MCF 10A (cell line): Measurements from ENCODE around the gene PRSS16. TPM values are rescaled to one million over a fixed set of nuclear protein-coding genes. Genes with fewer than 3 reads are reported as not detected.

ENCODE experiments used
- BruUV-seq: library from RNA; stranded (reverse); fragments of 400-500 nt; replicated peaks from 2 replicates; lab custom pipeline; 2021; lab: Mats Ljungman, UMichigan
- CTCF ChIA-PET: fragments of 300-600 bp; sonication (Branson Sonifier 250); formaldehyde crosslinking; extraction: SDS; loops from one replicate; lab custom pipeline; 2021; ENCODE audit warnings: antibody characterized with exemption, inconsistent platforms; lab: Yijun Ruan, JAX
- POLR2A ChIA-PET: fragments of 300-600, 350-650 bp; sonication (Branson Sonifier 250); formaldehyde crosslinking; extraction: SDS; loops from one replicate; lab custom pipeline; 2020; ENCODE audit warnings: antibody characterized with exemption, inconsistent platforms; lab: Yijun Ruan, JAX
- DNase-seq: peaks from one replicate; pipeline ENCODE4 v3.0.0-alpha.2; 2018; ENCODE audit not compliant: unreplicated experiment
- H3K27ac Mint-ChIP-seq: one replicate; pipeline ENCODE4 v1.8.0; 2022; ENCODE audit warnings: mild to moderate bottlenecking, low read depth, mixed read lengths; ENCODE audit not compliant: unreplicated experiment
- H3K27me3 Mint-ChIP-seq: one replicate; pipeline ENCODE4 v1.8.0; 2022; ENCODE audit warnings: mixed read lengths; ENCODE audit not compliant: insufficient read depth, unreplicated experiment
- H3K36me3 Mint-ChIP-seq: one replicate; pipeline ENCODE4 v1.8.0; 2022; ENCODE audit warnings: mild to moderate bottlenecking, moderate library complexity, mixed read lengths; ENCODE audit not compliant: insufficient read depth, unreplicated experiment
- H3K4me1 Mint-ChIP-seq: one replicate; pipeline ENCODE4 v1.8.0; 2022; ENCODE audit warnings: mixed read lengths; ENCODE audit not compliant: insufficient read depth, unreplicated experiment
- H3K4me3 Mint-ChIP-seq: one replicate; pipeline ENCODE4 v1.8.0; 2022; ENCODE audit warnings: mild to moderate bottlenecking, moderate library complexity, mixed read lengths; ENCODE audit not compliant: unreplicated experiment
- H3K9me3 Mint-ChIP-seq: one replicate; pipeline ENCODE4 v1.8.0; 2022; ENCODE audit warnings: mixed read lengths; ENCODE audit not compliant: unreplicated experiment
- CTCF ChIP-seq: fragments of 200-600 bp; IDR thresholded peaks from one replicate; pipeline ENCODE4 v1.8.0; 2022; ENCODE audit warnings: antibody characterized with exemption, mild to moderate bottlenecking; ENCODE audit not compliant: unreplicated experiment
- intact Hi-C: fragments of 100-400 bp; cut with micrococcal nuclease; formaldehyde crosslinking; loops from 2 replicates; pipeline ENCODE4 v1.14.1; 2022
- total RNA-seq: library from RNA; stranded (reverse); gene quantifications from 2 replicates; pipeline ENCODE4 v1.2.3, GENCODE V29; 2022

The PRSS16 gene
- total RNA-seq, 1 experiment from 2014 or later: 22.8 TPM

DNA sequence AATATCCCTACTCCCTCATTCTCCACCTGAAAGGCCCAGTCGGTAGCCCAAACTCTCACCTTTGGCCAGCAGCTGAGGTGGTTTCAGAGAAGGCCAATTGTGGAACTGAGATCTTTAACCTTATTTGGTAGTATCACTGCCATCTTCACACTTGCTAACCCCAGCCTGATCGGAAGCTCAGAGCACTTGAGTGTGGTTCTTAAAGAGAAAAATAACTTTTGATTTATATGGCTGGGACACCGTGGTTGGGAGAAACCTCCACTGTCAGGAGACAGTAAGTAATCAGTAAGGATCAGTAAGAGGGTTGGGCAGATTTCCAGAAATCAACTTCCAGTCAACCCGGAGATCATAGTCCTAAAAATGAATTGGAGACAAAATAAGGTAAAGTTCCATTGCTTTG, 22.8 kb upstream of the PRSS16 start:
- CTCF ChIA-PET: no interaction called here
- BruUV-seq: no TSS peak
- Mint-ChIP-seq H3K4me3 (no peak overlapping the region), H3K4me1 (peaks cover 6% of the 10 kb centered on the region), H3K36me3 (no peaks in the 10 kb centered on the region), H3K9me3 (no peaks in the 10 kb centered on the region), H3K27me3 (no peaks in the 10 kb centered on the region), H3K27ac (no peak overlapping the region)
- DNase-seq: no peak
- intact Hi-C loops: no loop called here
- TF ChIP-seq CTCF: no peak
- POLR2A ChIA-PET: interaction anchor here (0.6 kb wide), 1 partner anchor 11 kb away, joined by 4 read pairs; no protein-coding TSS in a partner anchor

DNA sequence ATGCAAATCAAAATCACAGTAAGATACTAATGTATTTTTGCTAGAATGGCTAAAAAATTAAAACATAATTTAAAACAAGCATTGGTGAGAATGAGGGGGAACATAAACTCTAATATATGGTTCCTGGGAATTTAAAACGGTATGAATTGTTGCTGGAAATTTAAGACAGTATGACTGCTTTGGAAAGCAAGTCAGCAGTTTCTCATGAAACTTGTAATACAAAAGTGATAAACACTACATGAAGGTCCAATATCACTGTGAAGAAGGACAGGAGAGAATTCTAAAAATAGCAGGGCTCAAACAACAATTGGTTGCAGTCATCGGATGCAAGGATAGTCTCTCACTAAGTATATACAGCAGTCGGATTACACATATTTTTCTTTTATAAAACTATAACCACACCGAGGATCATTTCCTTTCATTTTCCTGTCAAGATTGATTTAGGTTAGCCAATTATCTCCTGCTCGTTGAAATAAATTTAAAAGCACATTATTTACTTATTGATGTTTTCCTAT, 18.5 kb upstream of the PRSS16 start:
- ChIA-PET POLR2A (interaction anchor here (0.6 kb wide), 1 partner anchor 62 kb away, joined by 3 read pairs; no protein-coding TSS in a partner anchor), CTCF (interaction anchor here (0.6 kb wide), 1 partner anchor 557 kb away, joined by 3 read pairs; no protein-coding TSS in a partner anchor)
- H3K9me3 Mint-ChIP-seq: no peaks in the 10 kb centered on the region
- H3K27me3 Mint-ChIP-seq: no peaks in the 10 kb centered on the region
- no peak for TF ChIP-seq CTCF
- no TSS peak for BruUV-seq
- intact Hi-C loops: no loop called here
- H3K27ac Mint-ChIP-seq: no peak overlapping the region
- H3K36me3 Mint-ChIP-seq: peaks cover 9% of the 10 kb centered on the region
- H3K4me3 Mint-ChIP-seq: no peak overlapping the region
- peaks cover 6% of the 10 kb centered on the region for H3K4me1 Mint-ChIP-seq
- no peak for DNase-seq

DNA sequence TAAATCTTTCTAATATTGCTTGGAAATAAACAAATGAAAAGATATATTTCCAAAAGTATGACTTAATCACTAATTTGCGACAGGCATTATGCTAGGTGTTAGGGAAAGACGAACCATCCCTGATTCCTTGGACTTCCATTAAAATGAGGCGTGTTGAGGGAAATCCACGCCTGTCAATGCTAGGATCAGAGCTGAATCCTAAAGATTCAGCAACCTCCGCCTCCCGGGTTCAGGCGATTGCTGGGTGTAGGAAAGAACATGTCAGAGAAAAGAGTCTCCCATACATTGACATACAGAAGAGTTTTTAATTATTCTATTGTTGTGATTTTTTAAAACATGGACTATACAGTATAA, 16.8 kb upstream of the PRSS16 start:
- Mint-ChIP-seq H3K27me3 (no peaks in the 10 kb centered on the region), H3K27ac (peak overlapping the region; percentile 11), H3K4me1 (peaks cover 6% of the 10 kb centered on the region), H3K9me3 (no peaks in the 10 kb centered on the region), H3K36me3 (peaks cover 9% of the 10 kb centered on the region), H3K4me3 (peak overlapping the region; percentile 66)
- ChIA-PET CTCF (no interaction called here), POLR2A (interaction anchor here (0.7 to 1.0 kb wide), 2 partner anchors 21 to 43 kb away, joined by 3 read pairs; no protein-coding TSS in a partner anchor)
- TF ChIP-seq CTCF: no peak
- peak; percentile 55 for DNase-seq
- intact Hi-C loops: loop anchor here (2.0 to 10.0 kb wide), 3 partner anchors 16 to 374 kb away; partner anchors contain the start of gene ZNF184
- BruUV-seq: no TSS peak

DNA sequence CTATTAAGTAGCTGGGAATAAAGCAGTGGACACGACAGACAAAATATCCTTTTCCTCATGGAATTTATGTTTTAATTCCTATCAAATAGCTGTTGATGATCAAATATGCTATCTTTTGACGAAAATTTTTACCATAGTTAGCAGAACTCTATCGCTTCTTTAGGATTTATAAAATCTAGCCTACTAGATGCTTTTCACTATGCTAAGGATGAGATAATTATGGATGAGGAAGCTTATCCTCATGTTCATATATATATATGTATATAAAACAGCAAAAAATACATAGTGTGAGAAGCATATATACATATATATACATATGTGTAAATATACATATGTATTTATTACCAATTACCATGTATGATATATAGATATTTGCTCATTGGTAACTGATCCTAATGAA, 12.9 kb upstream of the PRSS16 start:
- POLR2A ChIA-PET: interaction anchor here (0.8 to 1.1 kb wide), 4 partner anchors 13 to 102 kb away, joined by 3 read pairs; a partner anchor contains a TSS
- DNase-seq: no peak
- intact Hi-C loops: loop anchor here (10.0 kb wide), 2 partner anchors 240 to 370 kb away; partner anchors contain the start of gene ZNF184
- H3K27me3 Mint-ChIP-seq: no peaks in the 10 kb centered on the region
- H3K27ac Mint-ChIP-seq: no peak overlapping the region
- no peaks in the 10 kb centered on the region for H3K9me3 Mint-ChIP-seq
- no peak for TF ChIP-seq CTCF
- H3K4me3 Mint-ChIP-seq: peak overlapping the region; percentile 70
- CTCF ChIA-PET: interaction anchor here (0.6 to 1.2 kb wide), 4 partner anchors 39 to 538 kb away, joined by 3 to 6 read pairs (median 4); no protein-coding TSS in a partner anchor
- peaks cover 22% of the 10 kb centered on the region for H3K36me3 Mint-ChIP-seq
- no TSS peak for BruUV-seq
- peaks cover 13% of the 10 kb centered on the region for H3K4me1 Mint-ChIP-seq
